ENCODE results near the gene CADM3.

Gene CADM3

GRCh38 chr1:159208175-159208825, 36.9 kb downstream of the CADM3 start:
- DNase-seq = no peak

GRCh38 chr1:159209061-159209460, 37.6 kb downstream of the CADM3 start:
- DNase-seq = no peak

GRCh38 chr1:159211331-159212136, 40.1 kb downstream of the CADM3 start:
- no peak for DNase-seq

- no peak for DNase-seq
Observed at GRCh38 chr1:159212596-159212995, 41.2 kb downstream of the CADM3 start.

- DNase-seq = no peak
Observed at GRCh38 chr1:159214149-159214760, 42.8 kb downstream of the CADM3 start.

GRCh38 chr1:159218649-159219636, 47.5 kb downstream of the CADM3 start:
- no peak for DNase-seq

GRCh38 chr1:159222075-159222865, 50.9 kb downstream of the CADM3 start:
- no peak for DNase-seq

GRCh38 chr1:159223004-159223403, 51.6 kb downstream of the CADM3 start:
- no peak for DNase-seq

- no peak for DNase-seq
Observed at GRCh38 chr1:159228554-159228953, 57.1 kb downstream of the CADM3 start.

GRCh38 chr1:159229260-159229885, 58.0 kb downstream of the CADM3 start:
- no peak for DNase-seq

- no peak for DNase-seq
Observed at GRCh38 chr1:159229896-159230295, 58.5 kb downstream of the CADM3 start.

- no peak for DNase-seq
Observed at GRCh38 chr1:159239551-159240220, 68.3 kb downstream of the CADM3 start.

- no peak for DNase-seq
Observed at GRCh38 chr1:159247266-159247665, 75.9 kb downstream of the CADM3 start.

GRCh38 chr1:159248311-159248710, 76.9 kb downstream of the CADM3 start:
- DNase-seq = no peak

- DNase-seq = no peak
Observed at GRCh38 chr1:159250638-159251216, 79.3 kb downstream of the CADM3 start.
